Measurements from ENCODE around the gene PTPRJ.

The PTPRJ gene

GRCh38 chr11:48093795-48094642 lies 113.7 kb downstream of the PTPRJ start:
- no peak overlapping the region for H3K4me3 ChIP-seq (ENCODE audit: control insufficient read depth in 1 of 7, extremely low read depth in 1 of 7, insufficient read depth in 4 of 7, low read depth in 2 of 7, low read length in 6 of 7)
- H3K27ac ChIP-seq (ENCODE audit: insufficient read depth in 1 of 2, low read depth in 1 of 2, low read length in 2 of 2, poor library complexity in 1 of 2, severe bottlenecking in 2 of 2): no peak overlapping the region
- H3K4me1 ChIP-seq (ENCODE audit: control extremely low read depth in 1 of 4, control insufficient read depth in 4 of 4, insufficient read depth in 4 of 4, low read length in 3 of 4): no peaks in the 10 kb centered on the region
- DNase-seq: no peak
- ChIA-PET POLR2A (no interaction called here), CTCF (no interaction called here)
- 50% methylated on average over 1 of the region's 6 CpGs for WGBS (ENCODE audit: insufficient coverage)
- no peaks in the 10 kb centered on the region for H3K27me3 ChIP-seq (replicated peaks in 2 of 5; ENCODE audit: control insufficient read depth in 4 of 5, insufficient read depth in 5 of 5, low read length in 4 of 5)
- no peaks in the 10 kb centered on the region for H3K9me3 ChIP-seq (ENCODE audit: control extremely low read depth in 1 of 5, control insufficient read depth in 4 of 5, insufficient read depth in 2 of 5, low read depth in 1 of 5, low read length in 4 of 5)
- H3K36me3 ChIP-seq (ENCODE audit: control insufficient read depth in 4 of 4, insufficient read depth in 4 of 4, low read length in 3 of 4): no peaks in the 10 kb centered on the region

- POLR2A ChIA-PET: no interaction called here
- no peak for DNase-seq
- CTCF ChIA-PET: no interaction called here
- over 99% methylated on average over 9 of the region's 9 CpGs for WGBS (ENCODE audit: insufficient coverage)
- no peaks in the 10 kb centered on the region for H3K27me3 ChIP-seq (replicated peaks in 2 of 5; ENCODE audit: control insufficient read depth in 4 of 5, insufficient read depth in 5 of 5, low read length in 4 of 5)
- H3K27ac ChIP-seq (ENCODE audit: insufficient read depth in 1 of 2, low read depth in 1 of 2, low read length in 2 of 2, poor library complexity in 1 of 2, severe bottlenecking in 2 of 2): no peak overlapping the region
- no peaks in the 10 kb centered on the region for H3K9me3 ChIP-seq (ENCODE audit: control extremely low read depth in 1 of 5, control insufficient read depth in 4 of 5, insufficient read depth in 2 of 5, low read depth in 1 of 5, low read length in 4 of 5)
- no peaks in the 10 kb centered on the region for H3K36me3 ChIP-seq (ENCODE audit: control insufficient read depth in 4 of 4, insufficient read depth in 4 of 4, low read length in 3 of 4)
- H3K4me1 ChIP-seq (ENCODE audit: control extremely low read depth in 1 of 4, control insufficient read depth in 4 of 4, insufficient read depth in 4 of 4, low read length in 3 of 4): no peaks in the 10 kb centered on the region
- no peak overlapping the region for H3K4me3 ChIP-seq (ENCODE audit: control insufficient read depth in 1 of 7, extremely low read depth in 1 of 7, insufficient read depth in 4 of 7, low read depth in 2 of 7, low read length in 6 of 7)
Measured at GRCh38 chr11:48094643-48095339, 114.4 kb downstream of the PTPRJ start.

- Histone ChIP-seq H3K36me3 (ENCODE audit: control insufficient read depth in 4 of 4, insufficient read depth in 4 of 4, low read length in 3 of 4) (no peaks in the 10 kb centered on the region), H3K27ac (ENCODE audit: insufficient read depth in 1 of 2, low read depth in 1 of 2, low read length in 2 of 2, poor library complexity in 1 of 2, severe bottlenecking in 2 of 2) (no peak overlapping the region), H3K4me3 (ENCODE audit: control insufficient read depth in 1 of 7, extremely low read depth in 1 of 7, insufficient read depth in 4 of 7, low read depth in 2 of 7, low read length in 6 of 7) (no peak overlapping the region), H3K4me1 (ENCODE audit: control extremely low read depth in 1 of 4, control insufficient read depth in 4 of 4, insufficient read depth in 4 of 4, low read length in 3 of 4) (no peaks in the 10 kb centered on the region), H3K9me3 (ENCODE audit: control extremely low read depth in 1 of 5, control insufficient read depth in 4 of 5, insufficient read depth in 2 of 5, low read depth in 1 of 5, low read length in 4 of 5) (no peaks in the 10 kb centered on the region), H3K27me3 (replicated peaks in 2 of 5; ENCODE audit: control insufficient read depth in 4 of 5, insufficient read depth in 5 of 5, low read length in 4 of 5) (no peaks in the 10 kb centered on the region)
- DNase-seq: no peak
- POLR2A ChIA-PET: no interaction called here
- WGBS (ENCODE audit: insufficient coverage): 90% methylated on average over 11 of the region's 12 CpGs
- CTCF ChIA-PET: no interaction called here
Measured at GRCh38 chr11:48095779-48096470, 115.6 kb downstream of the PTPRJ start.

GRCh38 chr11:48096588-48097525 lies 116.5 kb downstream of the PTPRJ start:
- no peaks in the 10 kb centered on the region for H3K27me3 ChIP-seq (replicated peaks in 2 of 5; ENCODE audit: control insufficient read depth in 4 of 5, insufficient read depth in 5 of 5, low read length in 4 of 5)
- ChIA-PET CTCF (interaction anchor here (1.2 to 20.8 kb wide), 3 partner anchors 12 to 163 kb away, joined by 3 to 272 read pairs (median 6); no protein-coding TSS in a partner anchor), POLR2A (no interaction called here)
- 99% methylated on average over 6 of the region's 6 CpGs for WGBS (ENCODE audit: insufficient coverage)
- H3K27ac ChIP-seq (ENCODE audit: insufficient read depth in 1 of 2, low read depth in 1 of 2, low read length in 2 of 2, poor library complexity in 1 of 2, severe bottlenecking in 2 of 2): no peak overlapping the region
- H3K36me3 ChIP-seq (ENCODE audit: control insufficient read depth in 4 of 4, insufficient read depth in 4 of 4, low read length in 3 of 4): no peaks in the 10 kb centered on the region
- no peak for DNase-seq
- no peaks in the 10 kb centered on the region for H3K9me3 ChIP-seq (ENCODE audit: control extremely low read depth in 1 of 5, control insufficient read depth in 4 of 5, insufficient read depth in 2 of 5, low read depth in 1 of 5, low read length in 4 of 5)
- no peak overlapping the region for H3K4me3 ChIP-seq (ENCODE audit: control insufficient read depth in 1 of 7, extremely low read depth in 1 of 7, insufficient read depth in 4 of 7, low read depth in 2 of 7, low read length in 6 of 7)
- no peaks in the 10 kb centered on the region for H3K4me1 ChIP-seq (ENCODE audit: control extremely low read depth in 1 of 4, control insufficient read depth in 4 of 4, insufficient read depth in 4 of 4, low read length in 3 of 4)

GRCh38 chr11:48098024-48098423 lies 117.7 kb downstream of the PTPRJ start:
- CTCF ChIA-PET: interaction anchor here (1.2 to 20.8 kb wide), 3 partner anchors 11 to 164 kb away, joined by 3 to 272 read pairs (median 6); no protein-coding TSS in a partner anchor

GRCh38 chr11:48099916-48100446 lies 119.6 kb downstream of the PTPRJ start:
- CTCF ChIA-PET: interaction anchor here (0.9 to 20.8 kb wide), 4 partner anchors 8 to 202 kb away, joined by 3 to 272 read pairs (median 6); no protein-coding TSS in a partner anchor
- POLR2A ChIA-PET: no interaction called here

More at GRCh38 chr11:48098024-48098423, 117.7 kb downstream of the PTPRJ start:
- H3K27ac ChIP-seq (ENCODE audit: insufficient read depth in 1 of 2, low read depth in 1 of 2, low read length in 2 of 2, poor library complexity in 1 of 2, severe bottlenecking in 2 of 2): no peak overlapping the region
- H3K4me3 ChIP-seq (ENCODE audit: control insufficient read depth in 1 of 7, extremely low read depth in 1 of 7, insufficient read depth in 4 of 7, low read depth in 2 of 7, low read length in 6 of 7): no peak overlapping the region
- H3K36me3 ChIP-seq (ENCODE audit: control insufficient read depth in 4 of 4, insufficient read depth in 4 of 4, low read length in 3 of 4): no peaks in the 10 kb centered on the region
- H3K4me1 ChIP-seq (ENCODE audit: control extremely low read depth in 1 of 4, control insufficient read depth in 4 of 4, insufficient read depth in 4 of 4, low read length in 3 of 4): no peaks in the 10 kb centered on the region
- H3K27me3 ChIP-seq (replicated peaks in 2 of 5; ENCODE audit: control insufficient read depth in 4 of 5, insufficient read depth in 5 of 5, low read length in 4 of 5): no peaks in the 10 kb centered on the region
- H3K9me3 ChIP-seq (ENCODE audit: control extremely low read depth in 1 of 5, control insufficient read depth in 4 of 5, insufficient read depth in 2 of 5, low read depth in 1 of 5, low read length in 4 of 5): no peaks in the 10 kb centered on the region
- WGBS (ENCODE audit: insufficient coverage): 74% methylated on average over 5 of the region's 6 CpGs
- no peak for DNase-seq
- POLR2A ChIA-PET: no interaction called here

More at GRCh38 chr11:48099916-48100446, 119.6 kb downstream of the PTPRJ start:
- no peaks in the 10 kb centered on the region for H3K4me1 ChIP-seq (ENCODE audit: control extremely low read depth in 1 of 4, control insufficient read depth in 4 of 4, insufficient read depth in 4 of 4, low read length in 3 of 4)
- H3K27me3 ChIP-seq (replicated peaks in 2 of 5; ENCODE audit: control insufficient read depth in 4 of 5, insufficient read depth in 5 of 5, low read length in 4 of 5): no peaks in the 10 kb centered on the region
- no peaks in the 10 kb centered on the region for H3K36me3 ChIP-seq (ENCODE audit: control insufficient read depth in 4 of 4, insufficient read depth in 4 of 4, low read length in 3 of 4)
- no peak overlapping the region for H3K4me3 ChIP-seq (ENCODE audit: control insufficient read depth in 1 of 7, extremely low read depth in 1 of 7, insufficient read depth in 4 of 7, low read depth in 2 of 7, low read length in 6 of 7)
- no peak for DNase-seq
- no peaks in the 10 kb centered on the region for H3K9me3 ChIP-seq (ENCODE audit: control extremely low read depth in 1 of 5, control insufficient read depth in 4 of 5, insufficient read depth in 2 of 5, low read depth in 1 of 5, low read length in 4 of 5)
- H3K27ac ChIP-seq (ENCODE audit: insufficient read depth in 1 of 2, low read depth in 1 of 2, low read length in 2 of 2, poor library complexity in 1 of 2, severe bottlenecking in 2 of 2): no peak overlapping the region
- 100% methylated on average over 1 of the region's 6 CpGs for WGBS (ENCODE audit: insufficient coverage)

Data from common myeloid progenitor, CD34-positive (primary cell).